Ishikawa (cell line): Measurements from ENCODE around the gene FAM187B.

Experiments used
- CEBPB ChIP-seq: IDR thresholded peaks from 2 replicates; pipeline ENCODE4 v1.6.1; 2012
- CREB1 ChIP-seq: IDR thresholded peaks from 2 replicates; pipeline ENCODE4 v1.6.1; 2012; ENCODE audit warnings: low read depth
- EGR1 ChIP-seq: IDR thresholded peaks from 2 replicates; pipeline ENCODE4 v1.6.1; 2012
- EP300 ChIP-seq: IDR thresholded peaks from 2 replicates; pipeline ENCODE4 v1.6.1; 2012; ENCODE audit warnings: borderline replicate concordance
- FOXM1 ChIP-seq: IDR thresholded peaks from 2 replicates; pipeline ENCODE4 v1.6.1; 2012; ENCODE audit warnings: low read depth, borderline replicate concordance
- NFIC ChIP-seq: IDR thresholded peaks from 2 replicates; pipeline ENCODE4 v1.6.1; 2012
- RAD21 ChIP-seq: IDR thresholded peaks from 2 replicates; pipeline ENCODE4 v1.6.1; 2012; ENCODE audit warnings: low read depth
- REST ChIP-seq: IDR thresholded peaks from 2 replicates; pipeline ENCODE4 v1.6.1; 2012; ENCODE audit warnings: low read depth, mild to moderate bottlenecking
- TAF1 ChIP-seq: IDR thresholded peaks from 2 replicates; pipeline ENCODE4 v1.6.1; 2012; ENCODE audit warnings: low read depth, mild to moderate bottlenecking
- TCF12 ChIP-seq: IDR thresholded peaks from 2 replicates; pipeline ENCODE4 v1.6.1; 2012; ENCODE audit warnings: low read depth
- TEAD4 ChIP-seq: IDR thresholded peaks from 2 replicates; pipeline ENCODE4 v1.6.1; 2012
- USF1 ChIP-seq: IDR thresholded peaks from 2 replicates; pipeline ENCODE4 v1.6.1; 2012
- YY1 ChIP-seq: IDR thresholded peaks from 2 replicates; pipeline ENCODE4 v1.6.1; 2012; ENCODE audit warnings: low read depth
- ZBTB7A ChIP-seq: IDR thresholded peaks from 2 replicates; pipeline ENCODE4 v1.6.1; 2012; ENCODE audit warnings: low read depth
- TF ChIP-seq, protein P1 (sequence below): IDR thresholded peaks from 2 replicates; pipeline ENCODE4 v1.6.1; 2012

FAM187B gene

DNA sequence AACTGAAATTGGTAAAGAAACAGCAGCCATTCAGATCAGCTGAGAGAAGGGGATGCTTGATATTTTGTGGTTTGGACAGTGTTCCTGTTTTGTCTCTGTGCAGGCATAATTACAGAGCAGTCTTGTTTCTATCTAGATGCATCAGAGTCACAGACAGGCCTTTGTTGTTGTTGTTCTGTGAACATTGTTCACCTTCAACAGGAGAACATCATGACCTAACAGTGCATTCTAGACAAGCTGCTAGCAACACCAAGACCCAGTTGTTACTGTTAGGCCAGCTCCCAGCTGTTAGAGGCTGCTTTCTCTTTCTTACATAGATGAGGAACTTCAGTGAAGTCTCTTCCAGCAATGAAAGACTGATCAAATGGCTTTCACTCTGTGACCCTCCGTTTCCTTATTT lies 11.8 kb upstream of the FAM187B start:
- no peak for TF ChIP-seq FOXM1
- TF ChIP-seq, protein P1, sequence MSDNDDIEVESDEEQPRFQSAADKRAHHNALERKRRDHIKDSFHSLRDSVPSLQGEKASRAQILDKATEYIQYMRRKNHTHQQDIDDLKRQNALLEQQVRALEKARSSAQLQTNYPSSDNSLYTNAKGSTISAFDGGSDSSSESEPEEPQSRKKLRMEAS = no peak
- TF ChIP-seq EGR1 = no peak
- TF ChIP-seq CEBPB = no peak
- TF ChIP-seq EP300 = no peak
- TF ChIP-seq RAD21 = no peak
- TF ChIP-seq USF1 = no peak
- TF ChIP-seq YY1 = no peak
- TF ChIP-seq REST = no peak
- TF ChIP-seq TCF12 = no peak
- TF ChIP-seq CREB1 = no peak
- TF ChIP-seq NFIC = no peak
- no peak for TF ChIP-seq ZBTB7A
- TF ChIP-seq TEAD4 = no peak

DNA sequence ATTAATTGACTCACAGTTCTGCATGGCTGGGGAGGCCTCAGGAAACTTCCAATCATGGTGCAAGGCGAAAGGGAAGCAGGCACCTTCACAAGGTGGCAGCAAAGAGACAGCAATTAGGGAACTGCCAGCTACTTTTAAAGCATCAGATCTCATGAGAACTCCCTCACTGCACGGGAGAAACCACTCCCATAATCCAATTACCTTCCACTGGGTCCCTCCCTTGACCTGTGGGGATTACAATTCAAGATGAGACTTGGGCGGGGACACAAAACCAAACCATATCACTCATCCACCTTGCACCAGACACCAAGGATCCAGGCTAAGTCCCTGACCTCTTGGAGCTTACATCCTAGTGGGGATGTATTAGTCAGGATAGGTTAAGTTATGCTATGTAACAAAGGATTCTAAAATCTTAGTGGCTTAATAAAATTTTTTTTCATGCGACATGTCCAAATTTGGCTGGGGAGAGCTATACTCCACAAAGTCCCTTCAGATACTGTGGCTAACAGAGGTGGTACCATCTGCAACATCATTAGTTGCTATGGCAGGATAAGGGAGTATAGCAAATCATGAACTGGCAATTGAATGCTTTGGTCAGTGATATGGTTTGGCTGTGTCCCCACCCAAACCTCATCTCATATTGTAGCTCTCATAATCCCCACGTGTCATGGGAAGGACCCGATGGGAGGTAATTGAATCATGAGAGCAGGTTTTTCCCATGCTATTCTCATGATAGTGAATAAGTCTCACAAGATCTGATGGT lies 8.3 kb upstream of the FAM187B start:
- TF ChIP-seq RAD21 (peak; percentile 31; the same call in 1 of the 2 replicates), REST (no peak)

GRCh38 chr19:35232912-35233311 lies 4.4 kb upstream of the FAM187B start:
- TF ChIP-seq TAF1 (no peak), RAD21 (no peak), EP300 (no peak), TEAD4 (no peak), CREB1 (no peak), CEBPB (no peak), FOXM1 (no peak), EGR1 (no peak)
- TF ChIP-seq, protein P1 = no peak

GRCh38 chr19:35231956-35232645 lies 3.6 kb upstream of the FAM187B start:
- no peak for TF ChIP-seq USF1
- no peak for TF ChIP-seq YY1

DNA sequence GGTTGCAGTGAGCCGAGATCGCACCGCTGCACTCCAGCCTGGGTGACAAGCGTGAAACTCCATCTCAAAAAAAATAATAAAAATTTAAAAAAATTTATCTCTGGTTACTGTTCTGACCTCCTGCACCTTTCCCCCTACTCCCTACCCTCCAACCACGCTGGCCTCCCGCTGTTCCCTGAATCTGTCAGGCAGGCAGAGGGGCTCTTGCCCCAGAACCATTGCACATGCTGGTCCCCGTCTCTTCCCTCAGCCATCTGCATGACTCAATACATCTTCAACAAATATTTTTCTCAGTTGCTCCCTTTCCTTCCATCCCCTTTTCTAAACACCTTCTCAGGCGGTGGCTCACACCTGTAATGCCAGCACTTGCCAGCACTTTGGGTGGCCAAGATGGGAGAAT lies 1.1 kb upstream of the FAM187B start:
- TF ChIP-seq TEAD4 (no peak), EP300 (no peak), ZBTB7A (no peak), NFIC (no peak), RAD21 (no peak), CEBPB (no peak), REST (no peak), USF1 (no peak), YY1 (no peak), EGR1 (no peak), FOXM1 (no peak), TAF1 (no peak), CREB1 (no peak), TCF12 (no peak)
- TF ChIP-seq, protein P1 = no peak
